GM23338 (cell line): ENCODE data around the gene NCKAP5. TPM values are rescaled to one million over a fixed set of nuclear protein-coding genes. Genes with fewer than 3 reads are reported as not detected.

Experiments used
- CREB1 ChIP-seq: fragments of 250-450 bp; sonication (Bioruptor Pico); IDR thresholded peaks from 2 replicates; pipeline ENCODE4 v1.5.0; 2020; ENCODE audit warnings: low read depth, mild to moderate bottlenecking, moderate library complexity
- CTCF ChIP-seq, 2 experiments: fragments of 200-600 bp in 1 of 2; sonication (generic) in 1 of 2; conservative IDR thresholded peaks; 2 replicates each; pipeline versions ENCODE4 v1.5.1 to v1.6.1; 2016 to 2017; ENCODE audit warnings: antibody characterized with exemption in 2 of 2, low read depth in 2 of 2, mild to moderate bottlenecking in 2 of 2, moderate library complexity in 1 of 2
- EZH2 ChIP-seq: fragments of 200-600 bp; sonication (generic); IDR thresholded peaks from one replicate; pipeline ENCODE4 v1.8.0; 2017; ENCODE audit warnings: antibody characterized with exemption, mild to moderate bottlenecking, low read depth; ENCODE audit not compliant: unreplicated experiment
- NANOG ChIP-seq: IDR thresholded peaks from 2 replicates; pipeline ENCODE4 v1.6.1; 2016; ENCODE audit warnings: antibody characterized with exemption, borderline replicate concordance
- POLR2AphosphoS5 ChIP-seq: IDR thresholded peaks from 2 replicates; pipeline ENCODE4 v1.6.1; 2016; ENCODE audit warnings: antibody characterized with exemption, low read depth
- STAT1 ChIP-seq: IDR thresholded peaks from one replicate; pipeline ENCODE4 v1.6.1; 2016; ENCODE audit warnings: antibody characterized with exemption; ENCODE audit not compliant: unreplicated experiment
- ZNF114 ChIP-seq: fragments of 250-450 bp; sonication (Bioruptor Pico); IDR thresholded peaks from 2 replicates; pipeline ENCODE4 v1.5.0; 2020; ENCODE audit warnings: mild to moderate bottlenecking, moderate library complexity
- ZNF331 ChIP-seq: fragments of 250-450 bp; sonication (Bioruptor Pico); IDR thresholded peaks from 2 replicates; pipeline ENCODE4 v1.5.0; 2020; ENCODE audit warnings: low read depth, mild to moderate bottlenecking, moderate library complexity
- ZNF462 ChIP-seq: fragments of 250-450 bp; sonication (Bioruptor Pico); IDR thresholded peaks from 2 replicates; pipeline ENCODE4 v1.5.0; 2020; ENCODE audit warnings: mild to moderate bottlenecking, moderate library complexity
- polyA plus RNA-seq: library from polyadenylated mRNA; unstranded; fragments of >200 nt; fragmentation: Nextera tagmentation; extraction: Ambion mirVana; gene quantifications from 2 replicates; pipeline ENCODE4 v1.2.1, GENCODE V29; 2016
- total RNA-seq: library from RNA; depleted of rRNA; stranded (reverse); fragments of >200 nt; shearing (Covaris generic); gene quantifications from 2 replicates; pipeline ENCODE4 v1.2.3, GENCODE V29; 2014

Gene NCKAP5
- total and polyA plus RNA-seq, 2 experiments from 2014 or later, result 0.34 to 0.73 TPM

- TF ChIP-seq ZNF462, result no peak
- TF ChIP-seq CREB1 (CRISPR knock-in tag), result no peak
- TF ChIP-seq NANOG, result no peak
- TF ChIP-seq STAT1, result no peak
- TF ChIP-seq CTCF (conservative IDR thresholded peaks at IDR 0.05; ENCODE audit: low read depth in 2 of 2), result no peak
- no peak for TF ChIP-seq ZNF114
- TF ChIP-seq ZNF331 (CRISPR knock-in tag), result no peak
- TF ChIP-seq EZH2, result no peak
- TF ChIP-seq POLR2AphosphoS5, result no peak
Observed at GRCh38 chr2:133169274-133169912, 398.9 kb downstream of the NCKAP5 start (continued).
